ENCODE measurements around the gene MYOCOS.

DNA sequence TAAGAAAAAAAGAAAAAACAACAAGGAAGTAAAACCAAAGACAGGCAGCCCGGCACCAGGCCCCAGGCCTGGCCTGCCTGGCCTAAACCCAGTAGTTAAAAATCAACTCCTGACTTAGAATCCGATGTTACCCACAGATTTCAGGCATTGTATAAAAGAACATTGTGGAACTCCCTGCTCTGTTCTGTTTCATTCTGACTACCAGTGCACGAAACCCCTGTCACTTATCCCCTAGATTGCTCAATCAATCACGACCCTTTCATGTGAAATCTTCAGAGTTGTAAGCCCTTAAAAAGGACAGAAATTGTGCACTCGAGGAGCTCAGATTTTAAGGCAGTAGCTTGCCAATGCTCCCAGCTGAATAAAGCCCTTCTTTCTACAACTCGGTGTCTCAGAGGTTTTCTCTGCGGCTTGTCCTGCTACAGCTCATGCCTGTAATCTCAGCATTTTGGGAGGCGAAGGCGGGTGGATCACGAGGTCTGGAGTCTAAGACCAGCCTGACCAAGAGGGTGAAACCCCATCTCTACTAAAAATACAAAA lies 15.6 kb upstream of the MYOCOS start:
- TF ChIP-seq, protein P1, sequence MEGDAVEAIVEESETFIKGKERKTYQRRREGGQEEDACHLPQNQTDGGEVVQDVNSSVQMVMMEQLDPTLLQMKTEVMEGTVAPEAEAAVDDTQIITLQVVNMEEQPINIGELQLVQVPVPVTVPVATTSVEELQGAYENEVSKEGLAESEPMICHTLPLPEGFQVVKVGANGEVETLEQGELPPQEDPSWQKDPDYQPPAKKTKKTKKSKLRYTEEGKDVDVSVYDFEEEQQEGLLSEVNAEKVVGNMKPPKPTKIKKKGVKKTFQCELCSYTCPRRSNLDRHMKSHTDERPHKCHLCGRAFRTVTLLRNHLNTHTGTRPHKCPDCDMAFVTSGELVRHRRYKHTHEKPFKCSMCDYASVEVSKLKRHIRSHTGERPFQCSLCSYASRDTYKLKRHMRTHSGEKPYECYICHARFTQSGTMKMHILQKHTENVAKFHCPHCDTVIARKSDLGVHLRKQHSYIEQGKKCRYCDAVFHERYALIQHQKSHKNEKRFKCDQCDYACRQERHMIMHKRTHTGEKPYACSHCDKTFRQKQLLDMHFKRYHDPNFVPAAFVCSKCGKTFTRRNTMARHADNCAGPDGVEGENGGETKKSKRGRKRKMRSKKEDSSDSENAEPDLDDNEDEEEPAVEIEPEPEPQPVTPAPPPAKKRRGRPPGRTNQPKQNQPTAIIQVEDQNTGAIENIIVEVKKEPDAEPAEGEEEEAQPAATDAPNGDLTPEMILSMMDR (IDR thresholded peaks at IDR 0.05): no peak
- no peak for TF ChIP-seq POLR2AphosphoS5 (IDR thresholded peaks at IDR 0.05)

Measured in upper lobe of left lung (tissue), 4 donors.